WTC11 (cell line): Measurements from ENCODE around the gene AGBL4.

ENCODE experiments used
- SMAD4 ChIP-seq: sonication (generic); formaldehyde crosslinking; IDR thresholded peaks from 2 replicates; pipeline ENCODE4 v1.8.0; 2022; ENCODE audit warnings: mild to moderate bottlenecking, missing genetic modification reagents
- TF ChIP-seq, protein P1 (sequence below): sonication (generic); formaldehyde crosslinking; IDR thresholded peaks from 2 replicates; pipeline ENCODE4 v1.8.0; 2022; ENCODE audit warnings: missing genetic modification reagents
- TF ChIP-seq, protein P2 (sequence below): sonication (generic); formaldehyde crosslinking; IDR thresholded peaks from 2 replicates; pipeline ENCODE4 v1.8.1; 2022; ENCODE audit warnings: missing genetic modification reagents, borderline replicate concordance

- TF ChIP-seq, protein P1, sequence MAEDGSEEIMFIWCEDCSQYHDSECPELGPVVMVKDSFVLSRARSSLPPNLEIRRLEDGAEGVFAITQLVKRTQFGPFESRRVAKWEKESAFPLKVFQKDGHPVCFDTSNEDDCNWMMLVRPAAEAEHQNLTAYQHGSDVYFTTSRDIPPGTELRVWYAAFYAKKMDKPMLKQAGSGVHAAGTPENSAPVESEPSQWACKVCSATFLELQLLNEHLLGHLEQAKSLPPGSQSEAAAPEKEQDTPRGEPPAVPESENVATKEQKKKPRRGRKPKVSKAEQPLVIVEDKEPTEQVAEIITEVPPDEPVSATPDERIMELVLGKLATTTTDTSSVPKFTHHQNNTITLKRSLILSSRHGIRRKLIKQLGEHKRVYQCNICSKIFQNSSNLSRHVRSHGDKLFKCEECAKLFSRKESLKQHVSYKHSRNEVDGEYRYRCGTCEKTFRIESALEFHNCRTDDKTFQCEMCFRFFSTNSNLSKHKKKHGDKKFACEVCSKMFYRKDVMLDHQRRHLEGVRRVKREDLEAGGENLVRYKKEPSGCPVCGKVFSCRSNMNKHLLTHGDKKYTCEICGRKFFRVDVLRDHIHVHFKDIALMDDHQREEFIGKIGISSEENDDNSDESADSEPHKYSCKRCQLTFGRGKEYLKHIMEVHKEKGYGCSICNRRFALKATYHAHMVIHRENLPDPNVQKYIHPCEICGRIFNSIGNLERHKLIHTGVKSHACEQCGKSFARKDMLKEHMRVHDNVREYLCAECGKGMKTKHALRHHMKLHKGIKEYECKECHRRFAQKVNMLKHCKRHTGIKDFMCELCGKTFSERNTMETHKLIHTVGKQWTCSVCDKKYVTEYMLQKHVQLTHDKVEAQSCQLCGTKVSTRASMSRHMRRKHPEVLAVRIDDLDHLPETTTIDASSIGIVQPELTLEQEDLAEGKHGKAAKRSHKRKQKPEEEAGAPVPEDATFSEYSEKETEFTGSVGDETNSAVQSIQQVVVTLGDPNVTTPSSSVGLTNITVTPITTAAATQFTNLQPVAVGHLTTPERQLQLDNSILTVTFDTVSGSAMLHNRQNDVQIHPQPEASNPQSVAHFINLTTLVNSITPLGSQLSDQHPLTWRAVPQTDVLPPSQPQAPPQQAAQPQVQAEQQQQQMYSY (CRISPR knock-in tag), result no peak
- no peak for TF ChIP-seq SMAD4 (CRISPR knock-in tag)
- TF ChIP-seq, protein P2, sequence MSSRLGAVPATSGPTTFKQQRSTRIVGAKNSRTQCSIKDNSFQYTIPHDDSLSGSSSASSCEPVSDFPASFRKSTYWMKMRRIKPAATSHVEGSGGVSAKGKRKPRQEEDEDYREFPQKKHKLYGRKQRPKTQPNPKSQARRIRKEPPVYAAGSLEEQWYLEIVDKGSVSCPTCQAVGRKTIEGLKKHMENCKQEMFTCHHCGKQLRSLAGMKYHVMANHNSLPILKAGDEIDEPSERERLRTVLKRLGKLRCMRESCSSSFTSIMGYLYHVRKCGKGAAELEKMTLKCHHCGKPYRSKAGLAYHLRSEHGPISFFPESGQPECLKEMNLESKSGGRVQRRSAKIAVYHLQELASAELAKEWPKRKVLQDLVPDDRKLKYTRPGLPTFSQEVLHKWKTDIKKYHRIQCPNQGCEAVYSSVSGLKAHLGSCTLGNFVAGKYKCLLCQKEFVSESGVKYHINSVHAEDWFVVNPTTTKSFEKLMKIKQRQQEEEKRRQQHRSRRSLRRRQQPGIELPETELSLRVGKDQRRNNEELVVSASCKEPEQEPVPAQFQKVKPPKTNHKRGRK (CRISPR knock-in tag), result no peak
Observed at GRCh38 chr1:48677306-48678287, 1346.2 kb downstream of the AGBL4 start.
